ENCODE results near the gene SPRR4.

DNA sequence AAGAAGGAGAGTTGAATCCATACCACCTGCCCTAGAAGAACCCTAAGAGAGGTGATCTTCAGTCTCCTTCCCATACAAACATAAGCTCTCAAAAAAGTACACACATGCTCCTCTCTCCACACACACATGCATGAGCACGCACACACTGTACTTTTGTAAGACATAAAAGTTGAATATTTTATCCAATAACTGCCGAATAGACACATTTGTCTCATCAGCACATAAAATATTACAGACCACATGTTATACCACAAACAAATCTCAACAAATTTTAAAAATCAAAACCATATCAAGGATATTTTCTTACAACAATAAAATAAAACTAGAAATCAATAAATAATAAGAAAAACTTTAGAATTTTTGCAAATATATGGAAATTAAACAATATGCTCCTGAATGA, 16.1 kb downstream of the SPRR4 start:
- TF ChIP-seq, protein P1, sequence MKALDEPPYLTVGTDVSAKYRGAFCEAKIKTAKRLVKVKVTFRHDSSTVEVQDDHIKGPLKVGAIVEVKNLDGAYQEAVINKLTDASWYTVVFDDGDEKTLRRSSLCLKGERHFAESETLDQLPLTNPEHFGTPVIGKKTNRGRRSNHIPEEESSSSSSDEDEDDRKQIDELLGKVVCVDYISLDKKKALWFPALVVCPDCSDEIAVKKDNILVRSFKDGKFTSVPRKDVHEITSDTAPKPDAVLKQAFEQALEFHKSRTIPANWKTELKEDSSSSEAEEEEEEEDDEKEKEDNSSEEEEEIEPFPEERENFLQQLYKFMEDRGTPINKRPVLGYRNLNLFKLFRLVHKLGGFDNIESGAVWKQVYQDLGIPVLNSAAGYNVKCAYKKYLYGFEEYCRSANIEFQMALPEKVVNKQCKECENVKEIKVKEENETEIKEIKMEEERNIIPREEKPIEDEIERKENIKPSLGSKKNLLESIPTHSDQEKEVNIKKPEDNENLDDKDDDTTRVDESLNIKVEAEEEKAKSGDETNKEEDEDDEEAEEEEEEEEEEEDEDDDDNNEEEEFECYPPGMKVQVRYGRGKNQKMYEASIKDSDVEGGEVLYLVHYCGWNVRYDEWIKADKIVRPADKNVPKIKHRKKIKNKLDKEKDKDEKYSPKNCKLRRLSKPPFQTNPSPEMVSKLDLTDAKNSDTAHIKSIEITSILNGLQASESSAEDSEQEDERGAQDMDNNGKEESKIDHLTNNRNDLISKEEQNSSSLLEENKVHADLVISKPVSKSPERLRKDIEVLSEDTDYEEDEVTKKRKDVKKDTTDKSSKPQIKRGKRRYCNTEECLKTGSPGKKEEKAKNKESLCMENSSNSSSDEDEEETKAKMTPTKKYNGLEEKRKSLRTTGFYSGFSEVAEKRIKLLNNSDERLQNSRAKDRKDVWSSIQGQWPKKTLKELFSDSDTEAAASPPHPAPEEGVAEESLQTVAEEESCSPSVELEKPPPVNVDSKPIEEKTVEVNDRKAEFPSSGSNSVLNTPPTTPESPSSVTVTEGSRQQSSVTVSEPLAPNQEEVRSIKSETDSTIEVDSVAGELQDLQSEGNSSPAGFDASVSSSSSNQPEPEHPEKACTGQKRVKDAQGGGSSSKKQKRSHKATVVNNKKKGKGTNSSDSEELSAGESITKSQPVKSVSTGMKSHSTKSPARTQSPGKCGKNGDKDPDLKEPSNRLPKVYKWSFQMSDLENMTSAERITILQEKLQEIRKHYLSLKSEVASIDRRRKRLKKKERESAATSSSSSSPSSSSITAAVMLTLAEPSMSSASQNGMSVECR (CRISPR knock-in tag; IDR thresholded peaks at IDR 0.05) = no peak
- TF ChIP-seq EP400 (IDR thresholded peaks at IDR 0.05) (no peak), SP1 (CRISPR knock-in tag; IDR thresholded peaks at IDR 0.05) (no peak), HNRNPK (IDR thresholded peaks at IDR 0.05; ENCODE audit: low read depth, low read length, poor library complexity, severe bottlenecking) (no peak), RB1 (IDR thresholded peaks at IDR 0.05; ENCODE audit: low read depth) (no peak), RAD21 (CRISPR knock-in tag; conservative IDR thresholded peaks at IDR 0.05 in 1 of 2, IDR thresholded peaks at IDR 0.05 in 1 of 2) (no peak), IRF2 (CRISPR knock-in tag; IDR thresholded peaks at IDR 0.05) (no peak), ZNF408 (CRISPR knock-in tag; IDR thresholded peaks at IDR 0.05; ENCODE audit: low read depth) (no peak), RAD51 (IDR thresholded peaks at IDR 0.05; ENCODE audit: borderline replicate concordance, low read depth) (no peak), ZFX (CRISPR knock-in tag; IDR thresholded peaks at IDR 0.05) (no peak), CEBPB (tag; IDR thresholded peaks at IDR 0.05) (no peak), HNRNPUL1 (IDR thresholded peaks at IDR 0.05; ENCODE audit: low read length) (no peak)
- TF ChIP-seq, protein P2, sequence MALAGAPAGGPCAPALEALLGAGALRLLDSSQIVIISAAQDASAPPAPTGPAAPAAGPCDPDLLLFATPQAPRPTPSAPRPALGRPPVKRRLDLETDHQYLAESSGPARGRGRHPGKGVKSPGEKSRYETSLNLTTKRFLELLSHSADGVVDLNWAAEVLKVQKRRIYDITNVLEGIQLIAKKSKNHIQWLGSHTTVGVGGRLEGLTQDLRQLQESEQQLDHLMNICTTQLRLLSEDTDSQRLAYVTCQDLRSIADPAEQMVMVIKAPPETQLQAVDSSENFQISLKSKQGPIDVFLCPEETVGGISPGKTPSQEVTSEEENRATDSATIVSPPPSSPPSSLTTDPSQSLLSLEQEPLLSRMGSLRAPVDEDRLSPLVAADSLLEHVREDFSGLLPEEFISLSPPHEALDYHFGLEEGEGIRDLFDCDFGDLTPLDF (CRISPR knock-in tag; IDR thresholded peaks at IDR 0.05) = no peak
- TF ChIP-seq, protein P3, sequence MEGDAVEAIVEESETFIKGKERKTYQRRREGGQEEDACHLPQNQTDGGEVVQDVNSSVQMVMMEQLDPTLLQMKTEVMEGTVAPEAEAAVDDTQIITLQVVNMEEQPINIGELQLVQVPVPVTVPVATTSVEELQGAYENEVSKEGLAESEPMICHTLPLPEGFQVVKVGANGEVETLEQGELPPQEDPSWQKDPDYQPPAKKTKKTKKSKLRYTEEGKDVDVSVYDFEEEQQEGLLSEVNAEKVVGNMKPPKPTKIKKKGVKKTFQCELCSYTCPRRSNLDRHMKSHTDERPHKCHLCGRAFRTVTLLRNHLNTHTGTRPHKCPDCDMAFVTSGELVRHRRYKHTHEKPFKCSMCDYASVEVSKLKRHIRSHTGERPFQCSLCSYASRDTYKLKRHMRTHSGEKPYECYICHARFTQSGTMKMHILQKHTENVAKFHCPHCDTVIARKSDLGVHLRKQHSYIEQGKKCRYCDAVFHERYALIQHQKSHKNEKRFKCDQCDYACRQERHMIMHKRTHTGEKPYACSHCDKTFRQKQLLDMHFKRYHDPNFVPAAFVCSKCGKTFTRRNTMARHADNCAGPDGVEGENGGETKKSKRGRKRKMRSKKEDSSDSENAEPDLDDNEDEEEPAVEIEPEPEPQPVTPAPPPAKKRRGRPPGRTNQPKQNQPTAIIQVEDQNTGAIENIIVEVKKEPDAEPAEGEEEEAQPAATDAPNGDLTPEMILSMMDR (IDR thresholded peaks at IDR 0.05 in 2 of 3, conservative IDR thresholded peaks at IDR 0.05 in 1 of 3; ENCODE audit: insufficient read depth in 2 of 3, low read depth in 1 of 3, low read length in 3 of 3) = no peak
